ENCODE data around the gene CCDC150. TPM values are rescaled to one million over a fixed set of nuclear protein-coding genes. Genes with fewer than 3 reads are reported as not detected.

CCDC150 gene
- total RNA-seq, 1 donor from 2014 or later = 4.5 TPM

DNA sequence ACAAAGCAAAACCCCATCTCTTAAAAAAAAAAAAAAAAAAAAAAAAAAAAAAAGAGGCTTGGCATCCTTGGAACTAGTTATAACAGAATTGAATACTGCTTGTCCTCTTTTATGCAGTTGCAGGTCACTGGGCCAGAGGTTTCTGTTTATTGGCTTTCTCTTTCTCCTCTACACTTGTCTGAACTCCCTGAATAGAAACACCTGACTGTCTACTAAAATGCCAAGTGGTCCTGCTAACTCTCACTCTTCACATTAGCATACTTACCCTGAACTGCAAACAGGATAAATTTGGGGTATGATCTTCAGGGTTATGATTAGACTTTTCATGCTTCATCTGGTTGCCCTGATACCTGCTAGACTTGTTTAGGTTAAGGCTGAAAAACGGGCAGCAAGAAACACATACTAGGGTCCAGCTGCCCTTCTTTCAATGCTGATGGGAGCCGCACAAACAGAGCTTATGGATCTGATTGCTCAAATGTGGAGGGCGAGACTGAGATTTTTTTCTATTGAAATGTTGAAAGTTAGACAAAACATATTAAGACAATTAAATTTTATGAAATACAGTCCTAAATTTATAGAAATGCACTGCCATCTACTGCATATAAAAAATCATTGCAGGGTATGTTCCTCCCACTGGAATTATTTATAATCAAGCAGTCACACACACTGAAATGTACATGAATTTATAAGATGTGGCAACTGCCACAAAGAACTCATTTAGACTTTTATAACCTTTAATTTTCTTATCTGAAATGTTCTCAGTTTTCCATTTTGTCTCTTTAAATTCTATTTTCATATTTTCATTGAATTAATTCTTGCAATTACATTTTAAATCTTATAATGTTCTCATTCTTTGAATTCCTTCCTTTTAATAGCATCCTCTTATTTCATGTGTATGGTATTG is 119.2 kb downstream of the CCDC150 start:
- FAIRE-seq = peak; percentile 74
- peak in 1 of 2 donors; percentile 16 for DNase-seq (ENCODE audit: low spot score in 2 of 2)

DNA sequence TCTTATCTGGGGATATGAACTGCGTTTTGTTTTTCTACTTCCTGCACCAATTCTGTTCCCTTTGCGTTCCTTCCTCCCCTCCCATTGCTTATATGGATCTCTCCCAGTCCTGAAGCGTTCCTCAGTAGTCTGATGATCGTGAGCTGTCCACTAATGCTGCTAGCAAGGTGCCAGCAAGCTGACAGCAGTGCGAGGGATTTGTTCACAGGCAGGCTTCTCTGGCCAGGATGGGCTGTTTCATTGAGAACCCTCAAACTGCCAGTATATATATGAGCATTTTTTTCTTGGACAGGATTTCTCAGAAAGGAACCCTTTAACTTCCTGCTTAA is 119.8 kb downstream of the CCDC150 start:
- FAIRE-seq = no peak

DNA sequence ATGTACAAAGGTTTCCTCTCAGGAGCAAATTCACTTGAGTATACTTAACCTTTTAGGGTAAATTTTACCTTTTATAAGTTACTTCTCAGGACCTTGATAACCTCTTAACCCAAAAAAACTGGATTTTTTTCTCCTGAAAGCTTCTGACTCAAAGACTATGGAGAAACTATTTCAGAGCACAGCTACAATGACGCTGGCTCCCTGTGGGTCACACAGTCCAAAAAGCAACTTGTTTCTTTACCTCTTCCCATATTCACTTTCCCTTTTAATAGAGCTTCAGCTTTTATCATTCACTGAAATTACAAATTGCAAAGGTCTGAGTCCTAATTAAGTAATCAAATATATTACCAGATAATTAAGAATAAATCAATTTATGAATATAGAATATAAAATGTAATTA is 127.6 kb downstream of the CCDC150 start:
- FAIRE-seq (no peak), DNase-seq (ENCODE audit: low spot score in 2 of 2) (no peak)

More for the DNA sequence above, 119.8 kb downstream of the CCDC150 start:
- DNase-seq (ENCODE audit: low spot score in 2 of 2) = no peak

Small RNA genes lying within 50 kb of the gene (small RNA-seq; reads per million reads assigned to genes)
- not detected for gene RF00424

Other genes with a start within 250 kb of the CCDC150 start
- gene HECW2, start 46.2 kb upstream of the CCDC150 start, total RNA-seq = 42.4 TPM
- gene GTF3C3, start 160.0 kb downstream of the CCDC150 start, total RNA-seq = 41.2 TPM
- not detected for gene C2orf66, start 169.6 kb downstream of the CCDC150 start, total RNA-seq